WTC11 (cell line): ENCODE data around the gene PPP2R2C. TPM values are rescaled to one million over a fixed set of nuclear protein-coding genes. Genes with fewer than 3 reads are reported as not detected.

Experiments
- ATAC-seq: fragments of 200-7000 bp; cut with Tn5 transposase; 2 replicates; pipeline ENCODE4 v1.10.0; 2021; ENCODE audit warnings: mild to moderate bottlenecking, moderate library complexity
- CTCF ChIA-PET: fragments of 300-600 bp; sonication (Branson Sonifier 250); formaldehyde crosslinking; loops from one replicate; lab custom pipeline; 2021; ENCODE audit warnings: antibody characterized with exemption; lab: Charles Lee
- POLR2A ChIA-PET: fragments of 350-600 bp; sonication (Branson Sonifier 250); formaldehyde crosslinking; loops from one replicate; lab custom pipeline; 2021; ENCODE audit warnings: antibody characterized with exemption; lab: Charles Lee
- DNase-seq: peaks from one replicate; pipeline ENCODE4 v3.0.0; 2021; ENCODE audit warnings: low spot score
- H3K27ac Mint-ChIP-seq: 2 replicates; pipeline ENCODE4 v1.8.0; 2021; ENCODE audit warnings: mixed read lengths
- H3K27me3 Mint-ChIP-seq: 2 replicates; pipeline ENCODE4 v1.8.0; 2021; ENCODE audit warnings: low read depth, mild to moderate bottlenecking, moderate library complexity, mixed read lengths
- H3K36me3 Mint-ChIP-seq: 2 replicates; pipeline ENCODE4 v1.8.0; 2021; ENCODE audit warnings: mixed read lengths
- H3K4me1 Mint-ChIP-seq: 2 replicates; pipeline ENCODE4 v1.8.0; 2022; ENCODE audit warnings: mixed read lengths
- H3K4me3 Mint-ChIP-seq: 2 replicates; pipeline ENCODE4 v1.8.0; 2021; ENCODE audit warnings: mild to moderate bottlenecking, moderate library complexity, mixed read lengths
- H3K9me3 Mint-ChIP-seq: 2 replicates; pipeline ENCODE4 v1.8.0; 2021; ENCODE audit warnings: mixed read lengths
- ATF2 ChIP-seq: sonication (generic); formaldehyde crosslinking; IDR thresholded peaks from 2 replicates; pipeline ENCODE4 v1.8.1; 2022; ENCODE audit warnings: low read depth, missing genetic modification reagents, borderline replicate concordance
- CTCF ChIP-seq: fragments of 200-600 bp; IDR thresholded peaks from 2 replicates; pipeline ENCODE4 v1.8.0; 2022; ENCODE audit warnings: antibody characterized with exemption
- E2F1 ChIP-seq: sonication (generic); formaldehyde crosslinking; IDR thresholded peaks from 2 replicates; pipeline ENCODE4 v1.8.0; 2022; ENCODE audit warnings: mild to moderate bottlenecking, missing genetic modification reagents
- ELF4 ChIP-seq: sonication (generic); formaldehyde crosslinking; IDR thresholded peaks from 2 replicates; pipeline ENCODE4 v1.8.1; 2022; ENCODE audit warnings: low read depth, mild to moderate bottlenecking, moderate library complexity, missing genetic modification reagents
- FOXK1 ChIP-seq: sonication (generic); formaldehyde crosslinking; IDR thresholded peaks from 2 replicates; pipeline ENCODE4 v1.8.0; 2022; ENCODE audit warnings: mild to moderate bottlenecking, moderate library complexity, missing genetic modification reagents
- HMGA2 ChIP-seq: fragments of 250-450 bp; sonication (Bioruptor Pico); IDR thresholded peaks from 2 replicates; pipeline ENCODE4 v1.4.0; 2021; ENCODE audit warnings: mild to moderate bottlenecking, moderate library complexity
- HMGXB4 ChIP-seq: sonication (generic); formaldehyde crosslinking; IDR thresholded peaks from 2 replicates; pipeline ENCODE4 v1.8.1; 2023; ENCODE audit warnings: mild to moderate bottlenecking, moderate library complexity, missing genetic modification reagents
- JAZF1 ChIP-seq: fragments of 250-450 bp; sonication (Bioruptor Pico); IDR thresholded peaks from 2 replicates; pipeline ENCODE4 v1.9.0; 2021; ENCODE audit warnings: moderate library complexity, mild to moderate bottlenecking, inconsistent platforms
- JUN ChIP-seq: sonication (generic); formaldehyde crosslinking; IDR thresholded peaks from 2 replicates; pipeline ENCODE4 v1.8.0; 2023; ENCODE audit warnings: mild to moderate bottlenecking, missing genetic modification reagents
- NFE2L1 ChIP-seq: sonication (generic); formaldehyde crosslinking; IDR thresholded peaks from 2 replicates; pipeline ENCODE4 v1.8.1; 2023; ENCODE audit warnings: missing genetic modification reagents
- NR1H2 ChIP-seq: sonication (generic); formaldehyde crosslinking; IDR thresholded peaks from 2 replicates; pipeline ENCODE4 v1.9.0; 2021; ENCODE audit warnings: mild to moderate bottlenecking, moderate library complexity, missing genetic modification reagents
- NR3C1 ChIP-seq: sonication (generic); formaldehyde crosslinking; conservative IDR thresholded peaks from 2 replicates; pipeline ENCODE4 v1.8.1; 2023; ENCODE audit warnings: low read depth, mild to moderate bottlenecking, missing genetic modification reagents
- PREB ChIP-seq: sonication (generic); formaldehyde crosslinking; IDR thresholded peaks from 2 replicates; pipeline ENCODE4 v1.8.1; 2022; ENCODE audit warnings: mild to moderate bottlenecking, missing genetic modification reagents, moderate library complexity, borderline replicate concordance
- ZBTB21 ChIP-seq: sonication (generic); formaldehyde crosslinking; IDR thresholded peaks from 2 replicates; pipeline ENCODE4 v1.8.1; 2023; ENCODE audit warnings: mild to moderate bottlenecking, missing genetic modification reagents, borderline replicate concordance
- ZBTB43 ChIP-seq: sonication (generic); formaldehyde crosslinking; IDR thresholded peaks from 2 replicates; pipeline ENCODE4 v1.8.1; 2023; ENCODE audit warnings: mild to moderate bottlenecking, missing genetic modification reagents
- ZMAT4 ChIP-seq: fragments of 250-450 bp; sonication (Bioruptor Pico); IDR thresholded peaks from 2 replicates; pipeline ENCODE4 v1.9.0; 2021; ENCODE audit warnings: mild to moderate bottlenecking
- ZNF416 ChIP-seq: fragments of 250-450 bp; sonication (Bioruptor Pico); IDR thresholded peaks from 2 replicates; pipeline ENCODE4 v1.9.0; 2021; ENCODE audit warnings: mild to moderate bottlenecking, inconsistent platforms
- ZNF425 ChIP-seq: fragments of 250-450 bp; sonication (Bioruptor Pico); conservative IDR thresholded peaks from 2 replicates; pipeline ENCODE4 v1.9.0; 2021; ENCODE audit warnings: mild to moderate bottlenecking
- ZSCAN18 ChIP-seq: fragments of 250-450 bp; sonication (Bioruptor Pico); IDR thresholded peaks from 2 replicates; pipeline ENCODE4 v2.1.2; 2022; ENCODE audit warnings: mild to moderate bottlenecking, moderate library complexity
- total RNA-seq: library from RNA; stranded (reverse); gene quantifications from 3 replicates; pipeline ENCODE4 v1.2.3, GENCODE V29; 2021

The PPP2R2C gene
- total RNA-seq, 1 experiment from 2014 or later: 11.5 TPM

GRCh38 chr4:6383929-6384328 is 88.5 kb downstream of the PPP2R2C start (continued):
- TF ChIP-seq ZNF425 (CRISPR knock-in tag) (no peak), JUN (CRISPR knock-in tag) (no peak), NFE2L1 (CRISPR knock-in tag) (no peak), PREB (CRISPR knock-in tag) (no peak), HMGXB4 (no peak)

- Mint-ChIP-seq H3K27ac (no peak overlapping the region), H3K4me3 (no peak overlapping the region), H3K4me1 (peaks cover 14% of the 10 kb centered on the region), H3K9me3 (no peaks in the 10 kb centered on the region), H3K36me3 (no peaks in the 10 kb centered on the region), H3K27me3 (no peaks in the 10 kb centered on the region)
- DNase-seq (no peak), ATAC-seq (no peak)
- CTCF ChIA-PET: no interaction called here
- POLR2A ChIA-PET: no interaction called here
- TF ChIP-seq E2F1 (no peak), HMGA2 (CRISPR knock-in tag) (no peak), ZBTB43 (CRISPR knock-in tag) (no peak), ELF4 (no peak), NR1H2 (CRISPR knock-in tag) (no peak), ZMAT4 (CRISPR knock-in tag) (no peak), JAZF1 (CRISPR knock-in tag) (no peak), NR3C1 (no peak), ZBTB21 (CRISPR knock-in tag) (no peak)
- TF ChIP-seq, all 79 proteins: peak for 0
These were observed 89.4 kb downstream of the PPP2R2C start for GRCh38 chr4:6383009-6383404.

GRCh38 chr4:6381571-6382123 is 90.8 kb downstream of the PPP2R2C start:
- POLR2A ChIA-PET: interaction anchor here (0.6 kb wide), 1 partner anchor 42 kb away, joined by 3 read pairs; no protein-coding TSS in a partner anchor
- H3K4me3 Mint-ChIP-seq: no peak overlapping the region
- no peaks in the 10 kb centered on the region for H3K36me3 Mint-ChIP-seq
- CTCF ChIA-PET: interaction anchor here (1.0 to 2.2 kb wide), 3 partner anchors 12 to 52 kb away, joined by 3 to 17 read pairs (median 4); no protein-coding TSS in a partner anchor
- H3K27ac Mint-ChIP-seq: no peak overlapping the region
- no peaks in the 10 kb centered on the region; the same call in 1 of the 2 replicates for H3K27me3 Mint-ChIP-seq
- no peak for ATAC-seq
- no peaks in the 10 kb centered on the region for H3K9me3 Mint-ChIP-seq
- peaks cover 14% of the 10 kb centered on the region for H3K4me1 Mint-ChIP-seq
- DNase-seq: no peak
- no peak for TF ChIP-seq ZSCAN18 (CRISPR knock-in tag)
- no peak for TF ChIP-seq FOXK1 (CRISPR knock-in tag)
- no peak for TF ChIP-seq ATF2
- TF ChIP-seq ZNF416 (CRISPR knock-in tag): no peak
- no peak for TF ChIP-seq CTCF
- no peak for TF ChIP-seq ELF4
